WTC11 (cell line): ENCODE results near the gene MSX1. TPM values are rescaled to one million over a fixed set of nuclear protein-coding genes. Genes with fewer than 3 reads are reported as not detected.

Source experiments
- ATAC-seq: fragments of 200-7000 bp; cut with Tn5 transposase; 2 replicates; pipeline ENCODE4 v1.10.0; 2021; ENCODE audit warnings: mild to moderate bottlenecking, moderate library complexity
- CTCF ChIA-PET: fragments of 300-600 bp; sonication (Branson Sonifier 250); formaldehyde crosslinking; loops from one replicate; lab custom pipeline; 2021; ENCODE audit warnings: antibody characterized with exemption; lab: Charles Lee
- POLR2A ChIA-PET: fragments of 350-600 bp; sonication (Branson Sonifier 250); formaldehyde crosslinking; loops from one replicate; lab custom pipeline; 2021; ENCODE audit warnings: antibody characterized with exemption; lab: Charles Lee
- DNase-seq: peaks from one replicate; pipeline ENCODE4 v3.0.0; 2021; ENCODE audit warnings: low spot score
- H3K27ac Mint-ChIP-seq: 2 replicates; pipeline ENCODE4 v1.8.0; 2021; ENCODE audit warnings: mixed read lengths
- H3K27me3 Mint-ChIP-seq: 2 replicates; pipeline ENCODE4 v1.8.0; 2021; ENCODE audit warnings: low read depth, mild to moderate bottlenecking, moderate library complexity, mixed read lengths
- H3K36me3 Mint-ChIP-seq: 2 replicates; pipeline ENCODE4 v1.8.0; 2021; ENCODE audit warnings: mixed read lengths
- H3K4me1 Mint-ChIP-seq: 2 replicates; pipeline ENCODE4 v1.8.0; 2022; ENCODE audit warnings: mixed read lengths
- H3K4me3 Mint-ChIP-seq: 2 replicates; pipeline ENCODE4 v1.8.0; 2021; ENCODE audit warnings: mild to moderate bottlenecking, moderate library complexity, mixed read lengths
- H3K9me3 Mint-ChIP-seq: 2 replicates; pipeline ENCODE4 v1.8.0; 2021; ENCODE audit warnings: mixed read lengths
- CREB1 ChIP-seq: sonication (generic); formaldehyde crosslinking; IDR thresholded peaks from 2 replicates; pipeline ENCODE4 v1.8.0; 2023; ENCODE audit warnings: mild to moderate bottlenecking, missing genetic modification reagents
- CREM ChIP-seq: sonication (generic); formaldehyde crosslinking; IDR thresholded peaks from 2 replicates; pipeline ENCODE4 v1.8.1; 2022; ENCODE audit warnings: mild to moderate bottlenecking, missing genetic modification reagents, moderate library complexity
- FOXP1 ChIP-seq: sonication (generic); formaldehyde crosslinking; IDR thresholded peaks from 2 replicates; pipeline ENCODE4 v1.8.0; 2022; ENCODE audit warnings: missing genetic modification reagents, mild to moderate bottlenecking, moderate library complexity, borderline replicate concordance
- GABPB1 ChIP-seq: sonication (generic); formaldehyde crosslinking; IDR thresholded peaks from 2 replicates; pipeline ENCODE4 v1.8.1; 2023; ENCODE audit warnings: mild to moderate bottlenecking, missing genetic modification reagents
- IRF2 ChIP-seq: sonication (generic); formaldehyde crosslinking; IDR thresholded peaks from 2 replicates; pipeline ENCODE4 v1.8.0; 2022; ENCODE audit warnings: low read depth, missing genetic modification reagents, borderline replicate concordance
- JAZF1 ChIP-seq: fragments of 250-450 bp; sonication (Bioruptor Pico); IDR thresholded peaks from 2 replicates; pipeline ENCODE4 v1.9.0; 2021; ENCODE audit warnings: moderate library complexity, mild to moderate bottlenecking, inconsistent platforms
- JUN ChIP-seq: sonication (generic); formaldehyde crosslinking; IDR thresholded peaks from 2 replicates; pipeline ENCODE4 v1.8.0; 2023; ENCODE audit warnings: mild to moderate bottlenecking, missing genetic modification reagents
- MAX ChIP-seq: sonication (generic); formaldehyde crosslinking; IDR thresholded peaks from 2 replicates; pipeline ENCODE4 v1.8.0; 2022; ENCODE audit warnings: mild to moderate bottlenecking, missing genetic modification reagents
- MXD4 ChIP-seq: fragments of 250-450 bp; sonication (Bioruptor Pico); IDR thresholded peaks from 2 replicates; pipeline ENCODE4 v1.8.0; 2021; ENCODE audit warnings: mild to moderate bottlenecking, moderate library complexity, borderline replicate concordance
- PREB ChIP-seq: sonication (generic); formaldehyde crosslinking; IDR thresholded peaks from 2 replicates; pipeline ENCODE4 v1.8.1; 2022; ENCODE audit warnings: mild to moderate bottlenecking, missing genetic modification reagents, moderate library complexity, borderline replicate concordance
- PRRX2 ChIP-seq: fragments of 250-450 bp; sonication (Bioruptor Pico); IDR thresholded peaks from 2 replicates; pipeline ENCODE4 v1.8.0; 2021; ENCODE audit warnings: mild to moderate bottlenecking
- SMAD4 ChIP-seq: sonication (generic); formaldehyde crosslinking; IDR thresholded peaks from 2 replicates; pipeline ENCODE4 v1.8.0; 2022; ENCODE audit warnings: mild to moderate bottlenecking, missing genetic modification reagents
- TCF7 ChIP-seq: sonication (generic); formaldehyde crosslinking; IDR thresholded peaks from 2 replicates; pipeline ENCODE4 v1.8.0; 2022; ENCODE audit warnings: mild to moderate bottlenecking, low read depth, missing genetic modification reagents, moderate library complexity
- TP53 ChIP-seq: sonication (generic); formaldehyde crosslinking; IDR thresholded peaks from 2 replicates; pipeline ENCODE4 v1.8.1; 2023; ENCODE audit warnings: mild to moderate bottlenecking, missing genetic modification reagents
- ZNF121 ChIP-seq: sonication (generic); formaldehyde crosslinking; IDR thresholded peaks from 2 replicates; pipeline ENCODE4 v1.8.0; 2023; ENCODE audit warnings: missing genetic modification reagents
- ZNF138 ChIP-seq: sonication (generic); formaldehyde crosslinking; conservative IDR thresholded peaks from 2 replicates; pipeline ENCODE4 v1.8.1; 2022; ENCODE audit warnings: mild to moderate bottlenecking, moderate library complexity, missing genetic modification reagents
- ZNF219 ChIP-seq: sonication (generic); formaldehyde crosslinking; IDR thresholded peaks from 2 replicates; pipeline ENCODE4 v1.8.0; 2023; ENCODE audit warnings: missing genetic modification reagents, mild to moderate bottlenecking, borderline replicate concordance
- ZNF423 ChIP-seq: fragments of 250-450 bp; sonication (Bioruptor Pico); IDR thresholded peaks from 2 replicates; pipeline ENCODE4 v2.1.2; 2022; ENCODE audit warnings: mild to moderate bottlenecking, moderate library complexity
- total RNA-seq: library from RNA; stranded (reverse); gene quantifications from 3 replicates; pipeline ENCODE4 v1.2.3, GENCODE V29; 2021
- TF ChIP-seq, protein P1 (sequence below): fragments of 250-450 bp; sonication (Bioruptor Pico); IDR thresholded peaks from 2 replicates; pipeline ENCODE4 v1.9.0; 2021; ENCODE audit warnings: moderate library complexity, mild to moderate bottlenecking, inconsistent platforms, borderline replicate concordance
- TF ChIP-seq, protein P2 (sequence below): sonication (generic); formaldehyde crosslinking; IDR thresholded peaks from 2 replicates; pipeline ENCODE4 v1.8.1; 2023; ENCODE audit warnings: mild to moderate bottlenecking, missing genetic modification reagents, borderline replicate concordance

Gene MSX1
- total RNA-seq, 1 experiment from 2014 or later = 0.28 TPM

GRCh38 chr4:4818415-4819212 is 40.9 kb upstream of the MSX1 start:
- CTCF ChIA-PET = interaction anchor here (0.7 to 0.9 kb wide), 2 partner anchors 64 to 141 kb away, joined by 3 read pairs; no protein-coding TSS in a partner anchor
- TF ChIP-seq ZNF138 (CRISPR knock-in tag) (no peak), FOXP1 (CRISPR knock-in tag) (no peak), MXD4 (CRISPR knock-in tag) (no peak), JAZF1 (no peak), MAX (no peak), PREB (CRISPR knock-in tag) (no peak), IRF2 (CRISPR knock-in tag) (no peak)
- no peak overlapping the region for H3K4me3 Mint-ChIP-seq
- H3K4me1 Mint-ChIP-seq = no peaks in the 10 kb centered on the region
- H3K9me3 Mint-ChIP-seq = peaks cover 32% of the 10 kb centered on the region
- no peak overlapping the region for H3K27ac Mint-ChIP-seq
- DNase-seq (no peak), ATAC-seq (no peak)
- POLR2A ChIA-PET = no interaction called here
- peaks cover 13% of the 10 kb centered on the region for H3K36me3 Mint-ChIP-seq
- peaks cover 56% of the 10 kb centered on the region for H3K27me3 Mint-ChIP-seq

GRCh38 chr4:4819213-4819606 is 40.3 kb upstream of the MSX1 start:
- H3K27me3 Mint-ChIP-seq = peaks cover 51% of the 10 kb centered on the region
- CTCF ChIA-PET = interaction anchor here (0.7 kb wide), 1 partner anchor 142 kb away, joined by 3 read pairs; no protein-coding TSS in a partner anchor
- H3K36me3 Mint-ChIP-seq = peaks cover 13% of the 10 kb centered on the region
- H3K27ac Mint-ChIP-seq = no peak overlapping the region
- DNase-seq (no peak), ATAC-seq (no peak)
- POLR2A ChIA-PET = no interaction called here
- TF ChIP-seq, protein P1, sequence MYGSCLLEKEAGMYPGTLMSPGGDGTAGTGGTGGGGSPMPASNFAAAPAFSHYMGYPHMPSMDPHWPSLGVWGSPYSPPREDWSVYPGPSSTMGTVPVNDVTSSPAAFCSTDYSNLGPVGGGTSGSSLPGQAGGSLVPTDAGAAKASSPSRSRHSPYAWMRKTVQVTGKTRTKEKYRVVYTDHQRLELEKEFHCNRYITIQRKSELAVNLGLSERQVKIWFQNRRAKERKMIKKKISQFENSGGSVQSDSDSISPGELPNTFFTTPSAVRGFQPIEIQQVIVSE (CRISPR knock-in tag) = no peak
- no peak for TF ChIP-seq TP53 (CRISPR knock-in tag)
- no peak for TF ChIP-seq GABPB1 (CRISPR knock-in tag)
- no peak for TF ChIP-seq SMAD4 (CRISPR knock-in tag)
- TF ChIP-seq JUN (CRISPR knock-in tag) = no peak
- TF ChIP-seq JAZF1 = no peak
- TF ChIP-seq FOXP1 (CRISPR knock-in tag) = no peak
- TF ChIP-seq ZNF423 (CRISPR knock-in tag) = no peak
- no peak for TF ChIP-seq CREM
- TF ChIP-seq, protein P2, sequence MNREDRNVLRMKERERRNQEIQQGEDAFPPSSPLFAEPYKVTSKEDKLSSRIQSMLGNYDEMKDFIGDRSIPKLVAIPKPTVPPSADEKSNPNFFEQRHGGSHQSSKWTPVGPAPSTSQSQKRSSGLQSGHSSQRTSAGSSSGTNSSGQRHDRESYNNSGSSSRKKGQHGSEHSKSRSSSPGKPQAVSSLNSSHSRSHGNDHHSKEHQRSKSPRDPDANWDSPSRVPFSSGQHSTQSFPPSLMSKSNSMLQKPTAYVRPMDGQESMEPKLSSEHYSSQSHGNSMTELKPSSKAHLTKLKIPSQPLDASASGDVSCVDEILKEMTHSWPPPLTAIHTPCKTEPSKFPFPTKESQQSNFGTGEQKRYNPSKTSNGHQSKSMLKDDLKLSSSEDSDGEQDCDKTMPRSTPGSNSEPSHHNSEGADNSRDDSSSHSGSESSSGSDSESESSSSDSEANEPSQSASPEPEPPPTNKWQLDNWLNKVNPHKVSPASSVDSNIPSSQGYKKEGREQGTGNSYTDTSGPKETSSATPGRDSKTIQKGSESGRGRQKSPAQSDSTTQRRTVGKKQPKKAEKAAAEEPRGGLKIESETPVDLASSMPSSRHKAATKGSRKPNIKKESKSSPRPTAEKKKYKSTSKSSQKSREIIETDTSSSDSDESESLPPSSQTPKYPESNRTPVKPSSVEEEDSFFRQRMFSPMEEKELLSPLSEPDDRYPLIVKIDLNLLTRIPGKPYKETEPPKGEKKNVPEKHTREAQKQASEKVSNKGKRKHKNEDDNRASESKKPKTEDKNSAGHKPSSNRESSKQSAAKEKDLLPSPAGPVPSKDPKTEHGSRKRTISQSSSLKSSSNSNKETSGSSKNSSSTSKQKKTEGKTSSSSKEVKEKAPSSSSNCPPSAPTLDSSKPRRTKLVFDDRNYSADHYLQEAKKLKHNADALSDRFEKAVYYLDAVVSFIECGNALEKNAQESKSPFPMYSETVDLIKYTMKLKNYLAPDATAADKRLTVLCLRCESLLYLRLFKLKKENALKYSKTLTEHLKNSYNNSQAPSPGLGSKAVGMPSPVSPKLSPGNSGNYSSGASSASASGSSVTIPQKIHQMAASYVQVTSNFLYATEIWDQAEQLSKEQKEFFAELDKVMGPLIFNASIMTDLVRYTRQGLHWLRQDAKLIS = no peak
- TF ChIP-seq ZNF219 (CRISPR knock-in tag) = no peak
- no peak for TF ChIP-seq CREB1 (CRISPR knock-in tag)
- TF ChIP-seq ZNF121 (CRISPR knock-in tag) = no peak
- no peak for TF ChIP-seq TCF7 (CRISPR knock-in tag)
- TF ChIP-seq PRRX2 (CRISPR knock-in tag) = no peak
- H3K4me3 Mint-ChIP-seq = no peak overlapping the region
- H3K9me3 Mint-ChIP-seq = peaks cover 33% of the 10 kb centered on the region
- no peaks in the 10 kb centered on the region for H3K4me1 Mint-ChIP-seq
